Esophagus squamous epithelium (tissue), 4 donors: Measurements from ENCODE around the gene PHF12.

Source experiments
- POLR2A ChIP-seq, 4 donors: fragments of 450-650 bp; IDR thresholded peaks; one replicate each; pipeline ENCODE4 v1.6.1; 2017; ENCODE audit warnings: antibody characterized with exemption in 4 of 4, mild to moderate bottlenecking in 4 of 4, moderate library complexity in 3 of 4
- TF ChIP-seq, protein P1 (sequence below), 6 experiments: fragments of 450-650 bp in 4 of 6; fragments of 200-600 bp in 2 of 6; sonication (generic) in 2 of 6; IDR thresholded peaks; one replicate each; pipeline ENCODE4 v1.5.1; 2016 to 2019; ENCODE audit warnings: antibody characterized with exemption in 6 of 6, mild to moderate bottlenecking in 4 of 6, moderate library complexity in 4 of 6

DNA sequence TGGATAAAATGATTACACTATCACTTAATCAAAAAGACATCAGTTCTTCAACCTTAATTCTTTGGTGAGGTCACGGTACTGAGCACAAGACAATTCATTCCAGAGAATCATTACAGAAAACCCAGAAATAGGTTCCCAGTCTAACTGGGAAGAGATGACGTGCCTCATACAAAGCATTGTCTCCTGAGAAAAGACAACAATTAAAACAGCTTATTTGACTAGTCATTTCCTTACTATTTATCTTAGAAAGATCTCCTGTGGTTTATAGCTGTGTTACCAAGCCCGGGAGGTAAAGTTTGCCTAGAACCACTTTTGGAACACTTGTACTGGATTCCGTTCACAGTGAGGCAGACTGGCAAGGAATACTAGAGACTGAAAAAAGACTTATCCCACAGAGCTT lies 5.1 kb downstream of the PHF12 start:
- TF ChIP-seq, protein P1, sequence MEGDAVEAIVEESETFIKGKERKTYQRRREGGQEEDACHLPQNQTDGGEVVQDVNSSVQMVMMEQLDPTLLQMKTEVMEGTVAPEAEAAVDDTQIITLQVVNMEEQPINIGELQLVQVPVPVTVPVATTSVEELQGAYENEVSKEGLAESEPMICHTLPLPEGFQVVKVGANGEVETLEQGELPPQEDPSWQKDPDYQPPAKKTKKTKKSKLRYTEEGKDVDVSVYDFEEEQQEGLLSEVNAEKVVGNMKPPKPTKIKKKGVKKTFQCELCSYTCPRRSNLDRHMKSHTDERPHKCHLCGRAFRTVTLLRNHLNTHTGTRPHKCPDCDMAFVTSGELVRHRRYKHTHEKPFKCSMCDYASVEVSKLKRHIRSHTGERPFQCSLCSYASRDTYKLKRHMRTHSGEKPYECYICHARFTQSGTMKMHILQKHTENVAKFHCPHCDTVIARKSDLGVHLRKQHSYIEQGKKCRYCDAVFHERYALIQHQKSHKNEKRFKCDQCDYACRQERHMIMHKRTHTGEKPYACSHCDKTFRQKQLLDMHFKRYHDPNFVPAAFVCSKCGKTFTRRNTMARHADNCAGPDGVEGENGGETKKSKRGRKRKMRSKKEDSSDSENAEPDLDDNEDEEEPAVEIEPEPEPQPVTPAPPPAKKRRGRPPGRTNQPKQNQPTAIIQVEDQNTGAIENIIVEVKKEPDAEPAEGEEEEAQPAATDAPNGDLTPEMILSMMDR (IDR thresholded peaks at IDR 0.05) = no peak
- no peak for TF ChIP-seq POLR2A (IDR thresholded peaks at IDR 0.05)
